Measurements from ENCODE around the gene OR3A3.
"Not testable (repeated sequence)": the region's sequence is repeated elsewhere in the genome, so short reads cannot be mapped to it uniquely, and the experiment has no call there.

Gene OR3A3

DNA sequence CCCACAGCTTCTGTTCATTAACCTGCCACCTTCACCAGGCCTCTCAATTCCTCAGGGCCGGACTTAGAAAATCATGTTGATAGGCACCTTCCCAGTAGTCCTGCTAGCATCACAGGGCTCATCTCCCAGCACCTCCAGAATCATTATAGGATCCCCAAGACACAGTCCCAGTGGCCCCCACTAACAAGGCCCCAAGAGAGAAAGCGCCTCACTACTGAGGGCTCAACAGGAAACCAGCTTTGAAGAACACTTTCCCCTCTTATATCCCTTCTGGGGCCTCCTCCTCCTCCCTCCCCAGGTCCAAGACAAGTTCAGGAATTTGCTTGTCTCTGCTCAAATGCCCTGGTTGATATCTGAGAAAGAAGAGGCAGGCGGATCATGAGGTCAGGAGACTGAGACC lies at the start of gene OR3A3:
Gene OR3A3, plus strand, starts transcription at position 301 of the 400 bp plus-strand sequence.
- in situ Hi-C loops (cut with MboI; ENCODE audit: low sequenced_read_pairs), result no loop called here

DNA sequence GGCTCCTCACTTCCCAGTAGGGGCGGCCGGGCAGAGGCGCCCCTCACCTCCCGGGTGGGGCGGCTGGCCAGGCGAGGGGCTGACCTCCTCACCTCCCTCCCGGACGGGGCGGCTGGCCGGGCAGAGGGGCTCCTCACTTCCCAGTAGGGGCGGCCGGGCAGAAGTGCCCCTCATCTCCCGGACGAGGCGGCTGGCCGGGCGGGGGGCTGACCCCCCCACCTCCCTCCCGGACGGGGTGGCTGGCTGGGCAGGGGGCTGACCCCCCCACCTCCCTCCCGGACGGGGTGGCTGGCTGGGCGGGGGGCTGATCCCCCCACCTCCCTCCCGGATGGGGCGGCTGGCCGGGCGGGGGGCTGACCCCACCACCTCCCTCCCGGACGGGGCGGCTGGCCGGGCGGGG lies 40.0 kb upstream of the OR3A3 start:
- in situ Hi-C loops (cut with MboI; ENCODE audit: low sequenced_read_pairs), result not testable (repeated sequence)

DNA sequence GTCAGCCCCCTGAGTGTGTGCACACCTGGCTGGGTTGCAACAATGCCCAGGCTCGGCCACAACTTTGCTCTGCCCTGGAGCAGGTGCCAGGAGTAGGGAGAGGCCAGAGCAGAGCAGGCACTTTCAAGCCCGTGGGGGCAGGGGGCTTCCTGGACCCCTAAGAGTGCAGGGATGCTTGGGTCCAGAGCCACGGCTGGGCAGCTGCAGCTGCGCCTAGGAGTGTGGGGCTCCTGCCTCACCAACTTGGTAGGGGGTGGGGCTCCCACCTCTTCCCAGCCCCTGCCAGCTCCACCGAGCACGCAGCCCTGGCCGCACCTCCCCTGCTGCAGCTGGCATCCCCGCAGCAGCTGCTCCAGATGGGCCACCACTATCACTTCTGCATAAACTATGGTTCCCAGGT lies 32.8 kb upstream of the OR3A3 start:
- in situ Hi-C loops (cut with MboI; ENCODE audit: low sequenced_read_pairs), result no loop called here

DNA sequence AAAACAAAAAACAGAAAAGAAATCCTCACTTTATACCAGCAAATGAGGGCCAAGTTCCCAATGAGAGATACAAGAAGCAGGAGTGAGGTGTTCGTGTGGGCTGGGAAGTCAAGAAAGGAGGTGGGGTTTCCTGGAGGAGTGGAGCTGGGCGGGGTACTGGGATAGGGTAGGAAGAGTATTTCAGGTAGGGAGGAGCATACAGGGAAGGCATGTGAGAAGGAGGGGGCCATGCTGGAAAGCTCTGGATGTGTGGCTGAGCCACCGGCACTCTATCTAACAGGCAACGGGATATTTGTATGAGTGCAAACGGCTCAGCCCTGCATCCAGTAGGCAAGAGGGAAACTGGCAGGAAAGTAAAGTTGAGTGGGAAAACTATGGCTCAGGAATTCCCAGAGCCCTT lies 29.2 kb upstream of the OR3A3 start:
- in situ Hi-C loops (cut with MboI; ENCODE audit: low sequenced_read_pairs), result no loop called here

DNA sequence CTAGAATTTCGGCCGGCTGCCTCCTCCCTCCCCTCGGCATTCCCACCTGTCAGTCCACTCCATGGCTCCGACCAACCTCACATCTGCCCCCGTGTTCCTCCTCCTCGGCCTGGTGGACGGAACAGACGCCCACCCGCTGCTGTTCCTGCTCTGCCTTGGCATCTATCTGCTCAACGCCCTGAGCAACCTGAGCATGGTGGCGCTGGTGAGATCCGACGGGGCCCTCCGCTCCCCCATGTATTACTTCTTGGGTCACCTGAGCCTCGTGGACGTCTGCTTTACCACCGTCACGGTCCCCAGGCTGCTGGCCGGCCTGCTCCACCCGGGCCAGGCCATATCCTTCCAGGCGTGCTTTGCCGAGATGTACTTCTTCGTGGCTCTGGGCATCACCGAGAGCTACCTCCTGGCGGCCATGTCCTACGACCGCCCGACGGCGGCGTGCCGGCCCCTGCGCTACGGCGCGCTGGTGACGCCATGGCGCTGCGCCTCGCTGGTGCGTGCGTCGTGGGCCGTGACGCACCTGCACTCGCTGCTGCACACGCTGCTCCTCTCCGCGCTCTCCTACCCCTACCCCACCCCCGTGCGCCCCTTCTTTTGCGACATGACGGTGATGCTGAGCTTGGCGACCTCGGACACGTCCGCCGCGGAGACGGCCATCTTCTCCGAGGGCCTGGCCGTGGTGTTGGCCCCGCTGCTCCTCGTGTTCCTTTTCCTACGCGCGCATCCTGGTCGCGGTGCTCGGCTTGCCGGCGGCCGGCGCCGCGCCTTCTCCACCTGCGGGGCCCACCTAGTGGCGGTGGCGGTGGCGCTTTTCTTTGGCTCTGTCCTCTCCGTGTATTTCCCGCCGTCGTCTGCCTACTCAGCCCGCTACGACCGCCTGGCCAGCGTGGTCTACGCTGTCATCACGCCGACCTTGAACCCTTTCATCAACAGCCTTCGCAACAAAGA lies 25.0 kb upstream of the OR3A3 start, which contains the start of gene OR3A2:
Gene OR3A2, minus strand, starts transcription at position 440 of the 948 bp plus-strand sequence.
- in situ Hi-C loops (cut with MboI; ENCODE audit: low sequenced_read_pairs), result no loop called here

DNA sequence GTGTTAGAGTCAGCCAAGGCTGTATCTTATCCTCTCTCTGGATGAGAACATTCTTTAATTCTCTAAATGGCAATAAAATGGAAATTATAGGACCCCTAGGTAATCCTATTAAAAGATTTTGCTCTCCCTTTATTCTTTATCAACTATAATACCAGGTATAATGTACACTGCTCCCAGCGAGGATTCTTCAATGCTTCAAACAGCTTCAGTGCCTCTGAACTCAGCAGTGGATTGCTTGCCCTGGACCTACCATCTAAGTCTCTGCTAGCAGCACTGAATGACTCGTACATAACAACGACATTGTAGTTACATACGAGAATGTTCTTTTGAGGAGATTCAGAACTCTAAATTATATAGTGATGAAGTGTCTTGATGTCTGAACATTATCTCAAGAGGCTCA lies 21.4 kb upstream of the OR3A3 start:
- in situ Hi-C loops (cut with MboI; ENCODE audit: low sequenced_read_pairs), result no loop called here

DNA sequence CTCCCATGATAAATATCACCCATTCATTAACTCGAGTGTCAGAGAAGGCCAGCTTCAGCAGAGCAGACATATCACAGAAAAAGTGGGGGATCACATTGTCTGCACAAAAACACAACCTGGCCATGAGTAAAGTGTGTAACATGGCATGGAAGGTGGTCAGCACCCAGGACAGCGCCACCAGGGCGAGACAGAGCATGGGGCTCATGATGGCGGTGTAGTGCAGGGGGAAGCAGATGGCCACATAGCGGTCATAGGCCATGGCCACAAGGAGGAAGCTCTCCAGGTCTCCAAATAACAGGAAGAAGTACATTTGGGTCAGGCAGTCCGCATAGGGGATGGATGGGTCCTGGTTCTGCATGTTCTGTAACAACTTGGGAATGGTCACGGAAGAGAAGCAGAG lies 13.4 kb upstream of the OR3A3 start:
- in situ Hi-C loops (cut with MboI; ENCODE audit: low sequenced_read_pairs), result not testable (repeated sequence)

DNA sequence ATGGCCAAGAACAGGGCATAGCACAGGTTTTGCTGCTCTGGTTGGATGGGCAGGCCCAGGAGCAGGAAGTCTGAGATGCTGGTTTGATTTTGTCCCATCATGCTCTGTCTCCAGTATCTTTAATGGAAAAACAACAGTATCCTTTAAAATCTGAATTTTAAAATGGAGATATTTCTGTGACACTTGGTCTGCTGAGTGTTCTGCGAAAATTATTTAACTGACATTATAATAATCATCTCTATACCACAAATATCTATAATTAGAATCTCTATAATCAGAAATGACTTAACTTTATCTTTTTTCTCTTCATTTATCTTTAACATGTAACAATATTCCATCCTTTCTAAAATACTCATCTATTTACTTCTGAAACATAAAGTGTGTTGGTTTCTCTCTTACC lies 12.9 kb upstream of the OR3A3 start, which contains the start of gene OR1E1:
Gene OR1E1, minus strand, starts transcription at position 101 of the 400 bp plus-strand sequence. Its CDS starts 0 bp downstream, at position 101.
- in situ Hi-C loops (cut with MboI; ENCODE audit: low sequenced_read_pairs), result no loop called here

DNA sequence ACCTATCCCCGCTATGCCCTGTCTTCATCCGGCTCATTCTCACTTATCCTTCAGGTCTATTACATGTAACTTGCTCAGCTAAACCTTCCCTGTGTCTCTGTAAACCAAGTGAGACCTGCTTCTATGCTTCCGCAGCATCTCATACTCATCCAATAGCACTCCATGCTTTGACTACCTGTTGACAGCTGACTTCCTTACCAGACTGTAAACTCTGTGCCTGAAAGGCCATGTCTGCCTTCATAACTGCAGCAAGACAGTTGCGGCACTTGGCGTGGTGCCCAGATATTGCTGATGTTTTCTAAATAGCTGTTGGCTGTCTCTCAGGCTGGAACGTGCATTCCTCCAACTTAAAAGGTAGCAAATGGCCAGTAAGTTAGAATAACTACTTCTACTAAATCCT lies 11.1 kb upstream of the OR3A3 start:
- in situ Hi-C loops (cut with MboI; ENCODE audit: low sequenced_read_pairs), result no loop called here

DNA sequence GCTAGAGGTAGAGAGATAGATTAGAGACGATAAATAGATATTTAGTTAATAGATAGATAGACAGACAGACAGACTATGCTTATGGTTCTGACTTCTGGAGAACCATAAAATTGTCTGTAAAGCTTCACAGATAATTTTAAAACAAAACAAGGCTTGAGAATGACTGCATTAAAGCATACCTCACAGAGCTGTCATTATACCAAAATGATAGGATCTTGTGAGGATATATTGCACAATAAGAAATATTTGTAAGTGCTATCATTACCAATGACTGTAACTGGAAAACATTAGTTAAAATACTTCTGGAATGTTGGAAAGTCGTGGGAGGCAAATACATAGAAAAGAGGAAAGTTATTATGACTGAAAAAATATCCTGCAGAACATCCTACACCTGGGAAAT lies 9.4 kb upstream of the OR3A3 start:
- in situ Hi-C loops (cut with MboI; ENCODE audit: low sequenced_read_pairs), result no loop called here

DNA sequence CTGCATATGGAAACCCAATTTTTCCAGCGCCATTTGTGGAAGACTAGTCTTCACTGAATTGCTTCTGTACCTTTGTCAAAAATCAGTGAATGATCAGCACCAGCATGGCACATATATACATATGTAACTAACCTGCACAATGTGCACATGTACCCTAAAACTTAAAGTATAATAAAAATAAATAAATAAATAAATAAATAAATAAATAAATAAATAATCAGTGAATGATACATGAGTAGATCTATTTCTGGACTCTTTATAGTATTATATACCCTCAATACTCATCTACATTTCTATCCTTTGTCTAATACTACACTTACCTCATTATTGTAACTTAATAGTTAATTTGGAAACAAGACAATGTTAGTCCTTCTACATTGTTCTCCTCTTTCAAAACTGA lies 7.3 kb upstream of the OR3A3 start:
- in situ Hi-C loops (cut with MboI; ENCODE audit: low sequenced_read_pairs), result not testable (repeated sequence)

DNA sequence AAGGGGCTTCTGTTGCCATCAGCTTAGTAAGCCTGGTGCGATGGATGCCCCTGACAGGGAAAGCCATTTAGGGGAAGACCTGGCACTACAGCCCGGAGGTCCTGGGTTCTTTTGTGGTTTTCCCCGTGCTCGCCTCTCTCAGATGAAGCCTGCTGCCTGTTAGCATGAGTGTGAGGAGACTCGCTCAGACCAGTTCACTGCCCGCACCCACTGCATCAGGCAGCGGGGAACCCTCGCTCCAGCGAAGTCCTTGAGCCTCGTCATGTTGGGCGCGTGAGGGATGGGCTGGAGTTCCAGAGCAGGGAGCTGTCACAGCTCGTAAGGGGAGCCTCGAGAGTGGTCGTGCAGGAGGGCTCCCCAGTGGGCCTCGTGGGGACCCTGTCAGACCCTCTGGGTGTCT lies 1.0 kb downstream of the OR3A3 start:
- in situ Hi-C loops (cut with MboI; ENCODE audit: low sequenced_read_pairs), result not testable (repeated sequence)

DNA sequence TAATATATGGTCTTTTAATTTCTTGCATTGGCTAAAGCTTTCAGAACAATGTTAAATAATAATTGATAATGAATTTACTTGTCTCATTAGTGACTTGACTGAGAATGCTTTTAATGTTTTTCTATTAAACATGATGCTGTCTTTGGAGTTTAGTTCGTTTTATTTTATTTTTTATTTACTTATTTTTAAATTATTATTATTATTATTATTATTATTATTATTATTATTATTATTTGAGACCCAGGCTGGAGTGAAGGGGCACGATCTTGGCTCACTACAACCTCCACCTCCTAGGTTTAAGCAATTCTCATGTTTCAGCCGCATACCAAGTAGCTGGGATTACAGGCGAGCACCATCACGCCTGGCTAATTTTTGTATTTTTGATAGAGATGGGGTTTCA lies 4.4 kb downstream of the OR3A3 start:
- in situ Hi-C loops (cut with MboI; ENCODE audit: low sequenced_read_pairs), result no loop called here

DNA sequence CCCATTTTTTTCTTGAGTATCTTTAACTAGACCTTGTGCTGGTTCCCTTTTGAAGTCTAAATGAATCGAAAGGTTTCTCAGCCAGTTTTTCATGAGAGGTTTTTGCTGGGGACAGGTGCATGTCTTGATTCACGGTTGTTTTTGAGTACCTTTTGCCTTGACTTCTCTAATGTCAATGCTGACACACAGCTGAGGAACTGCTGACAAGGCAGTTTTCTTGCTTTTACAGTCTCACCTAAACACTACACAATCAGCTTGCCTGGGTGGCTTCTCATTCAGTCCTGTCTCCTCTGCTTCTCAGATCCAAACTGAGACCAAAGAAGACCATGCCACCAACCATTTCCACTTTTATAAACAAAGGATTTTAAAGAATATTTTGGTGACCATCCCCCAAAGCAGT lies 7.1 kb downstream of the OR3A3 start:
- in situ Hi-C loops (cut with MboI; ENCODE audit: low sequenced_read_pairs), result no loop called here

DNA sequence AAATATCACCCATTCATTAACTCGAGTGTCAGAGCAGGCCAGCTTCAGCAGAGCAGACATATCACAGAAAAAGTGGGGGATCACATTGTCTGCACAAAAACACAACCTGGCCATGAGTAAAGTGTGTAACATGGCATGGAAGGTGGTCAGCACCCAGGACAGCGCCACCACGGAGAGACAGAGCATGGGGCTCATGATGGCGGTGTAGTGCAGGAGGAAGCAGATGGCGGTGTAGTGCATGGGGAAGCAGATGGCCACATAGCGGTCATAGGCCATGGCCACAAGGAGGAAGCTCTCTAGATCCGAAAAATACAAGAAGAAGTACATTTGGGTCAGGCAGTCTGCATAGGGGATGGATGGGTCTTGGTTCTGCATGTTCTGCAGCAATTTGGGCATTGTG lies 22.0 kb downstream of the OR3A3 start:
- in situ Hi-C loops (cut with MboI; ENCODE audit: low sequenced_read_pairs), result not testable (repeated sequence)

DNA sequence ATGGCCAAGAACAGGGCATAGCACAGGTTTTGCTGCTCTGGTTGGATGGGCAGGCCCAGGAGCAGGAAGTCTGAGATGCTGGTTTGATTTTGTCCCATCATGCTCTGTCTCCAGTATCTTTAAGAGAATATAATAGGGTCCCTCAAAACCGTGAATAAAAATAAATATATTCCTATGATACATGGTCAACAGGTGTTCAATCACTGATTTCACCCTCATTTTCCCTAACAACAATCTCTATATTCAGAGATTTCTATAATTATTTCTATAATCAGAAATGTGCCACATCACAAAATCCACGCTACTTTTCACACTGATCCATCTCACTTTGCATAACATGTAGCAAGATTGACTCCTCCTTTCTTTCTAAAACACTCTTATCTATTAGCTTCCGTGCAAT lies 22.6 kb downstream of the OR3A3 start, which contains the start of gene OR1E2:
Gene OR1E2, minus strand, starts transcription at position 101 of the 400 bp plus-strand sequence. Its CDS starts 0 bp downstream, at position 101.
- in situ Hi-C loops (cut with MboI; ENCODE audit: low sequenced_read_pairs), result no loop called here

DNA sequence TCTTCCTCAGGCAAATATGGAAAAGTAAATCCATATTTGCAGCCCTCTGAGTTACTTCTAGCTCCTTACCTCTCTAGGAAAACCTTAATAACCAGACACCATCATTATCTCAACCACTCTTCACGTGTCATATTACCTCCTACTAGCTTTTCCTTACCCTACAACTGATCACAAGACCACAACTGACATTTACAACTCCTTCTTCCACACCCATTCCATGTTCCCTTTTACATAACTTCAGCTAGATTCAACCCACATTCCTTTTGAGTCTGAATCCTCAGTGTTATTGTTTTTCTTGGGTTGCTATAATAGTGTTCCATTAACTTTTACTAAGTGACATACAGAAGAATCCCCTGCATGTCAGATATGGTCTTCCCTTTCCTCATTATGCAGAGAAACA lies 27.2 kb downstream of the OR3A3 start:
- in situ Hi-C loops (cut with MboI; ENCODE audit: low sequenced_read_pairs), result no loop called here

DNA sequence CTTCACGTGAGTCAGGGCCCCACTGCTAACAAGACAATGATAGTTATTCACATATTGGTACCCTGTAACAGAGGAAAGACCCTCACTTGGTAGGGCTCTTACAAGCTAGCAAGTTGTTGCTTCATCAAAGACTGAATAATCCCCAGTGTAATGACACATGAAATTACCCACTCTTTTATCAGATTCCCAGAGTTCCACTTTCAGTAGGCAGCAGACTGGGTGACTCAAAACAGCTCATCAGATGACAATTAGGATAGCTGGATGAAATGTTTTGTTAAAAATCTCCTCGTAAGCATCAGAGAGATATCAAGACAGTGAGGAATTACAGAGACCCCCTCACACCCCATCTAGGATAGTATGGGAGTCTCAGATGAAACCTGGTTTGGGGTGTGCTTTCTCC lies 29.3 kb downstream of the OR3A3 start:
- in situ Hi-C loops (cut with MboI; ENCODE audit: low sequenced_read_pairs), result no loop called here

DNA sequence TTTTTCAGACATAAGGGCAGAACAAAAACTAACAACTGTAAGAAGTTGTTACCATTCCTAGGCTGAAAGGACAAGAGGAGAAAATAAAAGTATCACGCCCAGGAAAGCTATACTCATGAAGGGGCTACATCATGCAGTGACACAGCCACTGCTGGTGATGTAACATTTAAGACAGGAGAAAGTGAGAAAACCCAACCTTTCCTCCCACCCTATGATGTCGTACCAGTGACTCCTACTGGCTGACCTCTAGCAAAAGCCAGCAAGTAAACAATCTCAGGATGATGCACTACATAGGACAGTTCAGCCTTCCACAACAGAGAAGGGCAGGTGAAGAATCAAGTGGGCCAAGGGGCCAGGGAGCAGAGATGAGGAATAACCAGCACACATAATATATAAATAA lies 36.5 kb downstream of the OR3A3 start:
- in situ Hi-C loops (cut with MboI; ENCODE audit: low sequenced_read_pairs), result no loop called here

DNA sequence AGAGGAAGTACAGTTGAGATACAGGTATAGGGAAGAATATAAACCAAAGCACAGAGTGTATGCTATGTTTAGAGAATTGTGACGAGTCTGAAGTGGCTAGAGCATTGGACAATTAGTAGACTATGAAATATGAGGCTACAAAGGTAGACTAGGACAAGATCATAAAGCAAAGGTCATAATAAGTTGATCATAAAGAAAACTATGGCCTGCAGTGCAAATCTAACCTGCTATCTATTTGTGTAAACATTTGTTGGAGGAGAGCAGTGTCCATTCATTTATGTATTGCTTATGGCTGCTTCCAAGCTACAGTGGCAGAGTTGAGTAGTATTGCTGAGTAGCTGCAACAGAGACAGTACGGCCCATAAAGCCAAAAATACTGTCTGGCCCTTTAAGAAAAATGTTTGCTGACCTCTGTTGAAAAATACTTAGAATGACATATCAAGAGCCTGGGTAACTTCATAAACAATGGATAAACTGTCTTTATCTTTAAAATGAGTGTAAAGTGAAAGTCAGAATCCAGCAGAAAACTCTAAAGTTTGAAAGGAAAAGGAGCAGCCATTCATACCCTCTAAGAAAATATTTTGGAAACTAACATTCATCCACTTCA lies 37.0 kb downstream of the OR3A3 start:
- in situ Hi-C loops (cut with MboI; ENCODE audit: low sequenced_read_pairs), result no loop called here

DNA sequence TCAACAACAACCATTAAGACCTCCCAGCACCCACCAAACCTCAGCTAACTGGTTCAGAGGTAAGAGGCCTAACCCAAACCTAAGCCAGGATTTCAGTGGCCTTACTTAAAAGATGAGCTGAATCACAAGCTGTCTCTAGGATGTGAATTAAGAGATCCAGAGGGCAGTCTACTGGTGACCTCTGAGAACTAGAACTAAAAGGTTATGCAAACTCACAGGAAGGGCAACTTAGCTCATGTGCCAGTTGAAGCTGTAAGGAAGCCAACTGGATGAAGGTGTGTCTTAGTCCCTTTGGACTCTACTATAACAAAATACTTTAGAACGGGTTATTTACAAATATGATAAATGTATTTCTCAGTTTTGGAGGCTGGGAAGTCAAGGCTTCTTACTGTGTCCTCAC lies 55.2 kb downstream of the OR3A3 start:
- in situ Hi-C loops (cut with MboI; ENCODE audit: low sequenced_read_pairs), result not testable (repeated sequence)

DNA sequence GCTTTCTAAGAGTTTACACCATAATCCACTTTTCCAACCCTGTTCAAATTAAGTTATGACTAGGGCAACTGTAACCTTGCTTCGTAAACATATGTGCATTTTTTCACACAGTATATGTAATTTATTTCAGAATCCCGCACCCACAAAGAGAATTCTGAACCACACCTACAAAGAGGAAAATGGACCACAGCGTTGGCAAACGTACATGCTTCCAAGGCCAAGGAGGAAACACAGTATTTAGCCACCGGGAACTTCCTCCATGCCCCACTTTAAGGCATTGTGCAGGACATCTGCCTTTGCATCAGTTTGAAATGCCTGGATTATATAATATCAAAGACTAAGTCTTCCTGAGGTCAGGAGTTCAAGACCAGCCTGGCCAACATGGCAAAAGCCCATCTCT lies 58.4 kb downstream of the OR3A3 start:
- in situ Hi-C loops (cut with MboI; ENCODE audit: low sequenced_read_pairs), result no loop called here

All from hTERT RPE-1 (cell line).